Measurements from ENCODE around the gene FSTL5.

- TF ChIP-seq POLR2AphosphoS5 (IDR thresholded peaks at IDR 0.05; ENCODE audit: low read depth, low read length): no peak
- no peak for TF ChIP-seq SIN3A (IDR thresholded peaks at IDR 0.05; ENCODE audit: borderline replicate concordance, insufficient read depth, low read length)
- TF ChIP-seq REST (IDR thresholded peaks at IDR 0.05; ENCODE audit: insufficient read depth in 1 of 2, low read depth in 2 of 2, low read length in 2 of 2): no peak
- no peak for TF ChIP-seq TAF1 (IDR thresholded peaks at IDR 0.05; ENCODE audit: borderline replicate concordance, insufficient read depth, low read length)
- no peak for TF ChIP-seq FOXP2 (optimal IDR thresholded peaks at IDR 0.05; ENCODE audit: borderline replicate concordance, extremely low read depth, extremely low read length, insufficient read depth)
Observed at GRCh38 chr4:162151386-162151785, 12.4 kb downstream of the FSTL5 start.
